ENCODE results near the gene ABCB8. TPM values are rescaled to one million over a fixed set of nuclear protein-coding genes. Genes with fewer than 3 reads are reported as not detected.

The ABCB8 gene
- total and polyA plus RNA-seq, 2 of the 8 experiments (the other 6 are each of a cell fraction or from before 2014, with no cell fraction given): 17.7 to 27.0 TPM

DNA sequence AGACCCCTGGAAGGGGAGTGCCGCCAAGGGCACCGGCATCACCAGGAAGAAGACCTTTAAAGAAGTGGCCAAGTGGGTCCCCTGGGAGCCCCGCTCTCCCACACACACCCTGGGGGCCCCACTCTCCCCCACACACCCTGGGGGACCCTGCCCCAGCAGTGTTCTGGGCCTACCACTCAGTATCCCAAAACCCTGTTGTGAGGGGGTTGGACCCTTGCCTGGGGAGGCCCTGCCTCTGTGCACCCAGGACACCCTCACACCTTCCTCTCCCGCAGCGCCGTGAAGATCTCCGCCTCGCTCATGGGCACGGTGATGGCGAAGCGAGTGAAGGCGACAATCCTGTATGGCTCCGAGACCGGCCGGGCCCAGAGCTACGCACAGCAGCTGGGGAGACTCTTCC, 26.7 kb upstream of the ABCB8 start:
- TF ChIP-seq TAF7 (optimal IDR thresholded peaks at IDR 0.05; ENCODE audit: borderline replicate concordance, low read depth, low read length) (no peak), SP4 (IDR thresholded peaks at IDR 0.05; ENCODE audit: low read length) (no peak), RBBP5 (IDR thresholded peaks at IDR 0.05; ENCODE audit: borderline replicate concordance, low read depth, low read length) (no peak), CHD1 (IDR thresholded peaks at IDR 0.05; ENCODE audit: low read depth, low read length) (no peak)
- TF ChIP-seq, protein P1, sequence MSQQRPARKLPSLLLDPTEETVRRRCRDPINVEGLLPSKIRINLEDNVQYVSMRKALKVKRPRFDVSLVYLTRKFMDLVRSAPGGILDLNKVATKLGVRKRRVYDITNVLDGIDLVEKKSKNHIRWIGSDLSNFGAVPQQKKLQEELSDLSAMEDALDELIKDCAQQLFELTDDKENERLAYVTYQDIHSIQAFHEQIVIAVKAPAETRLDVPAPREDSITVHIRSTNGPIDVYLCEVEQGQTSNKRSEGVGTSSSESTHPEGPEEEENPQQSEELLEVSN (IDR thresholded peaks at IDR 0.05): no peak
- no peak overlapping the region for H2BK15ac ChIP-seq (ENCODE audit: low read length)
- H3K23me2 ChIP-seq (ENCODE audit: low read depth, low read length): peaks cover 6% of the 10 kb centered on the region; the same call in 1 of the 2 replicates

More for the DNA sequence above, 26.7 kb upstream of the ABCB8 start:
- Histone ChIP-seq H3K36me3 (ENCODE audit: control insufficient read depth in 2 of 4, insufficient read depth in 4 of 4, low read length in 3 of 4) (no peaks in the 10 kb centered on the region), H3K79me1 (ENCODE audit: low read depth, low read length) (no peaks in the 10 kb centered on the region), H2BK20ac (ENCODE audit: low read length) (no peak overlapping the region), H2BK12ac (ENCODE audit: low read depth, low read length) (no peak overlapping the region), H4K5ac (ENCODE audit: insufficient read length, low read depth, low read length) (no peak overlapping the region), H3K79me2 (ENCODE audit: control insufficient read depth in 1 of 2, insufficient read depth in 2 of 2, low read length in 2 of 2) (no peaks in the 10 kb centered on the region), H3K4me1 (replicated peaks in 1 of 4; ENCODE audit: control insufficient read depth in 3 of 4, insufficient read depth in 4 of 4, low read length in 3 of 4) (peaks cover 0 to 7% (median 1%) of the 10 kb centered on the region in 4 experiments; a peak in 1 of 7 replicates), H3K4ac (replicated peaks; ENCODE audit: insufficient read length, low read depth, low read length) (no peak overlapping the region), H3K4me3 (ENCODE audit: extremely low read depth in 1 of 4, insufficient read depth in 2 of 4, low read depth in 3 of 4, low read length in 4 of 4) (no peak overlapping the region), H3K14ac (ENCODE audit: insufficient read length) (no peak overlapping the region), H2BK120ac (replicated peaks; ENCODE audit: low read depth, low read length) (no peak overlapping the region), H4K91ac (replicated peaks; ENCODE audit: insufficient read length, low read length) (no peak overlapping the region), H4K8ac (ENCODE audit: extremely low read depth, insufficient read depth, low read length) (no peak overlapping the region), H2AFZ (ENCODE audit: low read length) (no peak overlapping the region), H2AK5ac (ENCODE audit: low read depth, low read length) (no peak overlapping the region), H3K9ac (replicated peaks in 1 of 4; ENCODE audit: extremely low read depth in 1 of 4, low read depth in 3 of 4, low read length in 3 of 4) (no peak overlapping the region), H4K20me1 (replicated peaks in 1 of 2; ENCODE audit: control insufficient read depth in 1 of 2, insufficient read depth in 2 of 2, low read length in 2 of 2) (no peaks in the 10 kb centered on the region), H2BK5ac (ENCODE audit: low read depth, low read length) (no peak overlapping the region), H3K56ac (replicated peaks; ENCODE audit: insufficient read length, low read depth, low read length) (no peak overlapping the region), H3K27me3 (replicated peaks in 1 of 4; ENCODE audit: control insufficient read depth in 3 of 4, extremely low read depth in 1 of 4, insufficient read depth in 3 of 4, low read length in 3 of 4) (no peaks in the 10 kb centered on the region), H3K4me2 (ENCODE audit: insufficient read depth in 1 of 2, low read depth in 2 of 2, low read length in 2 of 2) (no peak overlapping the region), H3K9me3 (ENCODE audit: insufficient read depth in 2 of 2, low read depth in 1 of 2, low read length in 1 of 2) (no peaks in the 10 kb centered on the region), H3K27ac (ENCODE audit: low read depth, low read length) (no peak overlapping the region), H3K23ac (ENCODE audit: insufficient read length) (no peak overlapping the region), H3K18ac (ENCODE audit: extremely low read depth, low read length) (no peak overlapping the region)
- CTCF ChIA-PET (ENCODE audit: partially characterized antibody): interaction anchor here (1.6 to 5.7 kb wide), 2 partner anchors 8 to 11 kb away, joined by 4 to 56 read pairs; no protein-coding TSS in a partner anchor
- DNase-seq (ENCODE audit: low read depth in 1 of 2, low spot score in 2 of 2): no peak
- POLR2A ChIA-PET (ENCODE audit: partially characterized antibody): no interaction called here
- WGBS, 2 experiments (ENCODE audit: extremely low coverage in 1 of 2, insufficient coverage in 1 of 2, insufficient read length in 1 of 2, insufficient replicate concordance in 2 of 2, low coverage in 1 of 2, low lambda C conversion rate in 2 of 2, missing lambda C conversion rate in 1 of 2): 91% methylated on average over 10 of the region's 16 CpGs; no CpG with 5 or more reads in 1 of the 2 experiments
- no peak for FAIRE-seq
